ENCODE data around the gene MYMX. TPM values are rescaled to one million over a fixed set of nuclear protein-coding genes. Genes with fewer than 3 reads are reported as not detected.

MYMX gene
- total and polyA plus RNA-seq, 2 of the 13 experiments (the other 11 are each of a cell fraction or from before 2014, with no cell fraction given): not detected

DNA sequence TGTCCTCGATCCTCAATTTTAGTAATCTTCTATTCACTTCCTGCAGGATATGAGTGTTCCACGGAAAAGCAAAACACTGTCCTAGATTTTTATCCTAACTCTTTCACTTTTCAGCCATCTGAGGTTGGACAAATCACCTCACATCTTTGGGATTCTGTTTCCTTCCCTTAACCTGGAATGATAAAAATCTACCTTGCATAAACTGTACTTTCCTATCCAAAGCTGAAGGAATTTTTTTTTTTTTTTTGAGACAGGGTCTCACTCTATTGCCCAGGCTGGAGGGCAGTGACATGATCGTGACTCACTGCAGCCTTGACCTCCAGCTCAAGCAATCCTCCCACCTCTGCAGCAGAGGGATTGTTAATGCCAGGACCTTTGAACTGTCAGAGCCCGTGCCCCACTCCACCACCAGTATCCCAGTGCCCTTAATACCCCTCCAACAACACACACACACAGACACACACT, 37.6 kb upstream of the MYMX start (continued):
- TF ChIP-seq, protein P1, sequence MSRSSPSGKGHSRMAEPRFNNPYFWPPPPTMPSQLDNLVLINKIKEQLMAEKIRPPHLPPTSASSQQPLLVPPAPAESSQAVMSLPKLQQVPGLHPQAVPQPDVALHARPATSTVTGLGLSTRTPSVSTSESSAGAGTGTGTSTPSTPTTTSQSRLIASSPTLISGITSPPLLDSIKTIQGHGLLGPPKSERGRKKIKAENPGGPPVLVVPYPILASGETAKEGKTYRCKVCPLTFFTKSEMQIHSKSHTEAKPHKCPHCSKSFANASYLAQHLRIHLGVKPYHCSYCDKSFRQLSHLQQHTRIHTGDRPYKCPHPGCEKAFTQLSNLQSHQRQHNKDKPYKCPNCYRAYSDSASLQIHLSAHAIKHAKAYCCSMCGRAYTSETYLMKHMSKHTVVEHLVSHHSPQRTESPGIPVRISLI (CRISPR knock-in tag; IDR thresholded peaks at IDR 0.05; ENCODE audit: borderline replicate concordance): peak; percentile 81; the same call in 1 of the 2 replicates
- TF ChIP-seq KAT2B (IDR thresholded peaks at IDR 0.05; ENCODE audit: borderline replicate concordance, low read depth, low read length): no peak
- TF ChIP-seq SALL2 (CRISPR knock-in tag; IDR thresholded peaks at IDR 0.05): no peak
- peak; percentile 90 to 94 for TF ChIP-seq NR2F1 (CRISPR knock-in tag; IDR thresholded peaks at IDR 0.05)
- no peak for TF ChIP-seq SOX6 (IDR thresholded peaks at IDR 0.05)
- TF ChIP-seq SOX6 (CRISPR knock-in tag; IDR thresholded peaks at IDR 0.05): peak; percentile 70
- TF ChIP-seq, protein P2, sequence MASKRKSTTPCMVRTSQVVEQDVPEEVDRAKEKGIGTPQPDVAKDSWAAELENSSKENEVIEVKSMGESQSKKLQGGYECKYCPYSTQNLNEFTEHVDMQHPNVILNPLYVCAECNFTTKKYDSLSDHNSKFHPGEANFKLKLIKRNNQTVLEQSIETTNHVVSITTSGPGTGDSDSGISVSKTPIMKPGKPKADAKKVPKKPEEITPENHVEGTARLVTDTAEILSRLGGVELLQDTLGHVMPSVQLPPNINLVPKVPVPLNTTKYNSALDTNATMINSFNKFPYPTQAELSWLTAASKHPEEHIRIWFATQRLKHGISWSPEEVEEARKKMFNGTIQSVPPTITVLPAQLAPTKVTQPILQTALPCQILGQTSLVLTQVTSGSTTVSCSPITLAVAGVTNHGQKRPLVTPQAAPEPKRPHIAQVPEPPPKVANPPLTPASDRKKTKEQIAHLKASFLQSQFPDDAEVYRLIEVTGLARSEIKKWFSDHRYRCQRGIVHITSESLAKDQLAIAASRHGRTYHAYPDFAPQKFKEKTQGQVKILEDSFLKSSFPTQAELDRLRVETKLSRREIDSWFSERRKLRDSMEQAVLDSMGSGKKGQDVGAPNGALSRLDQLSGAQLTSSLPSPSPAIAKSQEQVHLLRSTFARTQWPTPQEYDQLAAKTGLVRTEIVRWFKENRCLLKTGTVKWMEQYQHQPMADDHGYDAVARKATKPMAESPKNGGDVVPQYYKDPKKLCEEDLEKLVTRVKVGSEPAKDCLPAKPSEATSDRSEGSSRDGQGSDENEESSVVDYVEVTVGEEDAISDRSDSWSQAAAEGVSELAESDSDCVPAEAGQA (IDR thresholded peaks at IDR 0.05; ENCODE audit: low read depth): no peak
- TF ChIP-seq, protein P2 (CRISPR knock-in tag; IDR thresholded peaks at IDR 0.05; ENCODE audit: borderline replicate concordance): no peak
- TF ChIP-seq PHF8 (CRISPR knock-in tag; IDR thresholded peaks at IDR 0.05): no peak
- TF ChIP-seq CEBPG (CRISPR knock-in tag; IDR thresholded peaks at IDR 0.05): peak; percentile 18; the same call in 1 of the 2 replicates
- TF ChIP-seq ZNF292 (CRISPR knock-in tag; IDR thresholded peaks at IDR 0.05; ENCODE audit: borderline replicate concordance, low read depth): no peak
- no peak for TF ChIP-seq ZNF180 (CRISPR knock-in tag; IDR thresholded peaks at IDR 0.05; ENCODE audit: borderline replicate concordance, low read depth)
- TF ChIP-seq ZNF225 (CRISPR knock-in tag; IDR thresholded peaks at IDR 0.05): no peak
- no peak for TF ChIP-seq TSC22D2 (CRISPR knock-in tag; IDR thresholded peaks at IDR 0.05; ENCODE audit: borderline replicate concordance)
- TF ChIP-seq, protein P3, sequence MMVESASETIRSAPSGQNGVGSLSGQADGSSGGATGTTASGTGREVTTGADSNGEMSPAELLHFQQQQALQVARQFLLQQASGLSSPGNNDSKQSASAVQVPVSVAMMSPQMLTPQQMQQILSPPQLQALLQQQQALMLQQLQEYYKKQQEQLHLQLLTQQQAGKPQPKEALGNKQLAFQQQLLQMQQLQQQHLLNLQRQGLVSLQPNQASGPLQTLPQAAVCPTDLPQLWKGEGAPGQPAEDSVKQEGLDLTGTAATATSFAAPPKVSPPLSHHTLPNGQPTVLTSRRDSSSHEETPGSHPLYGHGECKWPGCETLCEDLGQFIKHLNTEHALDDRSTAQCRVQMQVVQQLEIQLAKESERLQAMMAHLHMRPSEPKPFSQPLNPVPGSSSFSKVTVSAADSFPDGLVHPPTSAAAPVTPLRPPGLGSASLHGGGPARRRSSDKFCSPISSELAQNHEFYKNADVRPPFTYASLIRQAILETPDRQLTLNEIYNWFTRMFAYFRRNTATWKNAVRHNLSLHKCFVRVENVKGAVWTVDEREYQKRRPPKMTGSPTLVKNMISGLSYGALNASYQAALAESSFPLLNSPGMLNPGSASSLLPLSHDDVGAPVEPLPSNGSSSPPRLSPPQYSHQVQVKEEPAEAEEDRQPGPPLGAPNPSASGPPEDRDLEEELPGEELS (CRISPR knock-in tag; IDR thresholded peaks at IDR 0.05): no peak
- TF ChIP-seq ZNF570 (CRISPR knock-in tag; IDR thresholded peaks at IDR 0.05; ENCODE audit: borderline replicate concordance): no peak
- TF ChIP-seq GTF2F1 (IDR thresholded peaks at IDR 0.05; ENCODE audit: low read length): no peak
- TF ChIP-seq KAT8 (CRISPR knock-in tag; IDR thresholded peaks at IDR 0.05): no peak
- no peak for TF ChIP-seq TBX3 (IDR thresholded peaks at IDR 0.05; ENCODE audit: borderline replicate concordance)
- no peak for TF ChIP-seq ZSCAN9 (CRISPR knock-in tag; IDR thresholded peaks at IDR 0.05; ENCODE audit: borderline replicate concordance)
- TF ChIP-seq, protein P4, sequence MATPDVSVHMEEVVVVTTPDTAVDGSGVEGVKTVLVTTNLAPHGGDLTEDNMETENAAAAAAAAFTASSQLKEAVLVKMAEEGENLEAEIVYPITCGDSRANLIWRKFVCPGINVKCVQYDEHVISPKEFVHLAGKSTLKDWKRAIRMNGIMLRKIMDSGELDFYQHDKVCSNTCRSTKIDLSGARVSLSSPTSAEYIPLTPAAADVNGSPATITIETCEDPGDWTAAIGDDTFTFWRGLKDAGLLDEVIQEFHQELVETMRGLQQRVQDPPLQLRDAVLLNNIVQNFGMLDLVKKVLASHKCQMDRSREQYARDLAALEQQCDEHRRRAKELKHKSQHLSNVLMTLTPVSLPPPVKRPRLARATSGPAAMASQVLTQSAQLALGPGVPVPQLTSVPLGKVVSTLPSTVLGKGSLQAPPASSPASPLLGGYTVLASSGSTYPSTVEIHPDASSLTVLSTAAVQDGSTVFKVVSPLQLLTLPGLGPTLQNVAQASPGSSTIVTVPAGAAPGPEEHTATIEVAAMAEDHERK (CRISPR knock-in tag; IDR thresholded peaks at IDR 0.05; ENCODE audit: low read depth): no peak
